Measurements from ENCODE around the gene HOXC10.

GRCh38 chr12:54019924-54020590 is 35.1 kb downstream of the HOXC10 start:
- TF ChIP-seq POLR2AphosphoS5 (IDR thresholded peaks at IDR 0.05): no peak
- TF ChIP-seq POLR2A (IDR thresholded peaks at IDR 0.05): no peak
- TF ChIP-seq CTCF (IDR thresholded peaks at IDR 0.05): no peak
- no peak for TF ChIP-seq EP300 (IDR thresholded peaks at IDR 0.05)
